ENCODE results near the gene ZFP57.

DNA sequence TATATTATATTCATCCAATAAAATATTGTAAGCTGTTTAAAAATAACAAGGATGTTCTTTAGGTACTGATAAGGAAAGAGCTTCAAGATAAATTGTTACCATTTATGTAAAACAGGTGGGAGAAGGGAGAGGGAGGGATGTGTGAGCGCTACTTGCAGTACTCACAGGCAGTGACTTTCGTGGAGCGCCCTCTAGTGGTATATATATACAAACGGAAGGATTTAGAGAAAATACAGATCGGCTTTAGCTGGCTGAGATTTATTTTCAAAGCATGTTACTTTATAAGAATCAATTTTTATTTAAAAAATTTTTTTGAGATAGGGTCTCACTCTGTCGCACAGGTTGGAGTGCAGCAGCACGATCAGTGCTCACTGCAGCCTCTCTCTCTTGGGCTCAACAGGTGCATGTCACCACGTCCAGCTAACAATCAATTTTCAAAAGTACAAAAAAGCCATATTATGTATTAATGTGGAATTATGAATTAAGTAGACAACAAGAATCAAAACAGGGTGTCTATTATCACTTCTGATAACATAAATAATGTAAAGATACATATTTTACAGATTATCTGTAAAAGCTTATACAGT, 27.4 kb downstream of the ZFP57 start:
- TF ChIP-seq SUZ12 (IDR thresholded peaks at IDR 0.05; ENCODE audit: low read depth, low read length) (no peak), PAX8 (CRISPR knock-in tag; IDR thresholded peaks at IDR 0.05; ENCODE audit: borderline replicate concordance) (no peak), SP2 (CRISPR knock-in tag; IDR thresholded peaks at IDR 0.05) (no peak), TBX2 (CRISPR knock-in tag; IDR thresholded peaks at IDR 0.05; ENCODE audit: borderline replicate concordance) (no peak), EHMT2 (IDR thresholded peaks at IDR 0.05; ENCODE audit: borderline replicate concordance, low read depth, low read length) (no peak), ZNF207 (IDR thresholded peaks at IDR 0.05; ENCODE audit: borderline replicate concordance) (no peak), EP300 (IDR thresholded peaks at IDR 0.05; ENCODE audit: low read depth in 2 of 2, low read length in 2 of 2) (no peak), EP300 (CRISPR knock-in tag; IDR thresholded peaks at IDR 0.05; ENCODE audit: borderline replicate concordance) (no peak), ZNF577 (CRISPR knock-in tag; IDR thresholded peaks at IDR 0.05; ENCODE audit: borderline replicate concordance, low read depth) (no peak), ELF4 (CRISPR knock-in tag; IDR thresholded peaks at IDR 0.05; ENCODE audit: borderline replicate concordance) (no peak)
- TF ChIP-seq, protein P1, sequence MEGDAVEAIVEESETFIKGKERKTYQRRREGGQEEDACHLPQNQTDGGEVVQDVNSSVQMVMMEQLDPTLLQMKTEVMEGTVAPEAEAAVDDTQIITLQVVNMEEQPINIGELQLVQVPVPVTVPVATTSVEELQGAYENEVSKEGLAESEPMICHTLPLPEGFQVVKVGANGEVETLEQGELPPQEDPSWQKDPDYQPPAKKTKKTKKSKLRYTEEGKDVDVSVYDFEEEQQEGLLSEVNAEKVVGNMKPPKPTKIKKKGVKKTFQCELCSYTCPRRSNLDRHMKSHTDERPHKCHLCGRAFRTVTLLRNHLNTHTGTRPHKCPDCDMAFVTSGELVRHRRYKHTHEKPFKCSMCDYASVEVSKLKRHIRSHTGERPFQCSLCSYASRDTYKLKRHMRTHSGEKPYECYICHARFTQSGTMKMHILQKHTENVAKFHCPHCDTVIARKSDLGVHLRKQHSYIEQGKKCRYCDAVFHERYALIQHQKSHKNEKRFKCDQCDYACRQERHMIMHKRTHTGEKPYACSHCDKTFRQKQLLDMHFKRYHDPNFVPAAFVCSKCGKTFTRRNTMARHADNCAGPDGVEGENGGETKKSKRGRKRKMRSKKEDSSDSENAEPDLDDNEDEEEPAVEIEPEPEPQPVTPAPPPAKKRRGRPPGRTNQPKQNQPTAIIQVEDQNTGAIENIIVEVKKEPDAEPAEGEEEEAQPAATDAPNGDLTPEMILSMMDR (CRISPR knock-in tag; IDR thresholded peaks at IDR 0.05): peak; percentile 66
